ENCODE data around the gene CCDC102B.
"Not testable (repeated sequence)": the region's sequence is repeated elsewhere in the genome, so short reads cannot be mapped to it uniquely, and the experiment has no call there.

Gene CCDC102B

DNA sequence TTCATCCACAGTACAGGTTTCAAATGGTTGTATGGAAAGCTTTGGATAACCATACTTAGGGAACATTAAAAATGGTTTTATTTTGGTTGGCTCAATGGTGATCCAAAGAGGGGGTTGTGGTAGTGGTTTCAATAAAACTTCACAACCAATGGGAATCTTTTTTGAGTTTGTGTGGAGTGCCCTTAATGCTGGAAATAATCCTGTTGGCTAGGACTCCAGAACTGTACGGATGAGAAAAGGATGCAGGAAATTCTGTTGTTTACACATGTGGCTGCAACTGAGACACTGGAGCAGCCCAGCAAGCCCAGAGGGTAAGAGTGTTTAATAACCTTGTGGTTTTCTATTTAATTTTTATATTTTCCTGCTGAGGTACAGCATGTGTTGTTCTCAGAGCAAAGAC, at the start of gene CCDC102B:
Gene CCDC102B (plus strand): TSS at position 210 of the 400 bp plus-strand sequence. CDS start 38,684 bp downstream, outside the sequence.
- no peak for DNase-seq
- in situ Hi-C loops (cut with HindIII; ENCODE audit: low pct_ligation_motif_present, low pct_unique_long_range_greater_than_20kb, low sequenced_read_pairs) = no loop called here

- no peak for DNase-seq
- in situ Hi-C loops (cut with HindIII; ENCODE audit: low pct_ligation_motif_present, low pct_unique_long_range_greater_than_20kb, low sequenced_read_pairs) = no loop called here
These were observed 40.8 kb upstream of the CCDC102B start for GRCh38 chr18:68757126-68757525.

DNA sequence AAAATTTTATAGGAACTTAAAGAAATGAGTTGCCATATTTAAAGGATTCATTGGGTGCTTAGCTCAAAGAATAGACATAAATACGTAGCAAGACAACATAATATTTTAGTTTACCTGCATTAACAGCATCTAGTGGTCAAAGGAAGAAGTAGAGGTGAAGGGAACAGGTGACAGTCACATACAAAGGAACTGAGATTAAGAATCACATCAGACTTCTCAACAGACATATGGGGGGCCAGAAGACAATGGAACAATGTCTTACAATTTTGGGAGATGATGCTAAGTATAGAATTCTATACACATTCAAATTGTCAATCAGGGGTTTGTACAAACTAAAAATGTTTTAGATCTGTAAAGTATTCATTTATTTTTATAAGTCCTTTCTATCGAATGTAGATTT, 38.6 kb upstream of the CCDC102B start:
- no peak for DNase-seq
- in situ Hi-C loops (cut with HindIII; ENCODE audit: low pct_ligation_motif_present, low pct_unique_long_range_greater_than_20kb, low sequenced_read_pairs) = no loop called here

GRCh38 chr18:68763083-68763482, 34.8 kb upstream of the CCDC102B start:
- in situ Hi-C loops (cut with HindIII; ENCODE audit: low pct_ligation_motif_present, low pct_unique_long_range_greater_than_20kb, low sequenced_read_pairs) = no loop called here
- DNase-seq = no peak

DNA sequence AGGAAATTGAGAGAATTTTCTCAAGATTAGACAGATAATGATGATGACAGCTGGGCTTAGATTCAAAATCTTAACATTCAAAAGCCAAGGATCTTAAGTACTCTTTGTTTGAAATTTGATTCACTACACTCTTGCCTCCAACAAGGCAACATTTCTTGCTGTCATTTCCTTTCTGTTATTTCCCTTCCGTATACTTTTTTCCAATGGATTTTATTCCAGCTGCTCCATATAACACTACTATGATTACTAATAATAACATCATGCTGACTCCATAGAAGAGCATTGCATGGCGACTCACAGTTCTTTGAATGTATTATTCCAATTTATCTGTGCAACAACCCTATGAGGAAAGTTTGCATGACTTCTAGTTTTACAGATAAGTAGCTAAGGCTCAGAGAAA, 33.9 kb upstream of the CCDC102B start:
- DNase-seq = no peak
- in situ Hi-C loops (cut with HindIII; ENCODE audit: low pct_ligation_motif_present, low pct_unique_long_range_greater_than_20kb, low sequenced_read_pairs) = no loop called here

DNA sequence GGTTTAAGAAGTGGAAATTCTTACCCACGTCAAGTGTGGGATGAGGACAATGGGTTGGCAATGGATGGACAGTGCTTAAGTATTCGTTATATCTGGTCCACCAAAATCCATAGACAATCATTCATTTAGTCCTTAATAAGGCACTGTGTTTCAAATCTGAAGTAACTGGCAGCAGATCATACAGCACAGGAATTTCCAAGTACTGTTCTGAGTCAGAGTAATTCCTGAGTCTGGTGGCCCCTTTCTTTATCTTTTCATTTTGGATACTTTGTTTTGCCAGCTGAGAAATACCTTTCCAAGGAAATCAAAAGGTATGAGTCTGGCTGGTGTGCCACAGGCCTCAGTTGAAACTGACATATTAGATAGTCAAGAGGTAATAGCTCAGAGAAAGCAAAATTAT, 31.4 kb upstream of the CCDC102B start:
- in situ Hi-C loops (cut with HindIII; ENCODE audit: low pct_ligation_motif_present, low pct_unique_long_range_greater_than_20kb, low sequenced_read_pairs) = no loop called here

DNA sequence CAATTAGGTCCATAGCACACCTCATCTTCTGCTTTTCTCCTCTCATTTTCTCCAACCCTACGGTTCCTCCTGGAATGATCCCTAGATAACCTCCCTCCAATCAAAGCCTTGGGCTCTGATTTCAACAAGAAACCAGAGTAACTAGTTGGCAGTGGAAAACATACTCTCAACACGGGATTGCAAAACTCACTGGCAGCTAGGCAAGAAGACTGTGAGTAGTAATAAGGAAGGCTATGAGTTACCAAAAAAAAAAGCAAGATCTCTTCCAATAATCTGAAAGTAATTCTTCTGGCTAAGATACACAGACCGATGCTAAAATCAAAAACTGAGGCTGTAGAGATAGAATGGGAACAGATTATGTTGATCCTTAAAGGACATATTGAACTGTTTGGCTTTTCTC, 28.4 kb upstream of the CCDC102B start:
- DNase-seq = no peak
- in situ Hi-C loops (cut with HindIII; ENCODE audit: low pct_ligation_motif_present, low pct_unique_long_range_greater_than_20kb, low sequenced_read_pairs) = no loop called here

More for the DNA sequence above, 31.4 kb upstream of the CCDC102B start:
- DNase-seq = no peak

DNA sequence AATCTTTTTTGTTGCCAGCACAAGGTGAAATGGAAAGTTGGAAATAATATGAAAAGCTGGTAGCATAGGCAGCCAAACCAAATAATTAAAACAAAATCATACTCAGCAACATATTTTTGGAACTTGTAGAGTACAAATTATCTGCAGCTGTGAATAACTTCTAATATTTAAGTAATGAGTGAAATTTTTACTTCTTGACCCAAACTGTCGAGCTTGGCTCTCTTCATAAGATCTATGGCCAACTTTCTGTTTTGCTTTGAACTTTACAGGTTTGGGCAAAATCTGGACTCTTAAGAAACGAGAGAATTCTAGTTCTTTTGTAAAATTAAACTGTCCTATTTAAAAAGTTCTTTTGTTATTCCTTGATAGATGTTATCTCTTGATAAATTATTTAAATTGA, 25.6 kb upstream of the CCDC102B start:
- no peak for DNase-seq
- in situ Hi-C loops (cut with HindIII; ENCODE audit: low pct_ligation_motif_present, low pct_unique_long_range_greater_than_20kb, low sequenced_read_pairs) = no loop called here

DNA sequence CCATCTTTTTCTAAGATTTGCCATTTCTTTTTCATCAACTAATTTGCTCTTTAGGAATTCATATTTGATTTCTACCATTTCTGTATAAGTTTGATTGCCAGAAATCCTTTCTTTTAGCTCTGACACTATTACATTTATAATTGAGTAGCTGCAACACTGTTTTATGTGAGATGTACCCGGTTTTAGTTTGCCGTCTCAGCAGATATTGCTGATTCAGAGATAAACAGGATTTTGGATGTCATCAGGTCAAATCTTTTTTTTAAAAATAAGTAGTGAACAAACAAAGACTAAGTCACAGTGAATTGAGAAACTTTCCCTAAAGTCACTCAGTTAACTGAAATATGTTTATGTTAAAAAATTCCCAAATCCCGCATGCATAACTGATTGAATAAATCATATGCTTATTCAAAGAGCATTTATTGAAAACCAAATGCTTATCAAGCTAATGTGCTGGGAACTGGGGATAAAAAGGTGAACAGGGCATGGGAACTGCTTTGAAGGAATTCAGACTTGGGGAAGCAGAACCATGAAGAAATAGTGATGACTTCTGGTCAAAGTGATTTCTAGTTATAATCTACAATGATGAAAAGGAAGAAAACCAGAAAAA, 19.5 kb upstream of the CCDC102B start:
- no peak for DNase-seq
- in situ Hi-C loops (cut with HindIII; ENCODE audit: low pct_ligation_motif_present, low pct_unique_long_range_greater_than_20kb, low sequenced_read_pairs) = no loop called here

DNA sequence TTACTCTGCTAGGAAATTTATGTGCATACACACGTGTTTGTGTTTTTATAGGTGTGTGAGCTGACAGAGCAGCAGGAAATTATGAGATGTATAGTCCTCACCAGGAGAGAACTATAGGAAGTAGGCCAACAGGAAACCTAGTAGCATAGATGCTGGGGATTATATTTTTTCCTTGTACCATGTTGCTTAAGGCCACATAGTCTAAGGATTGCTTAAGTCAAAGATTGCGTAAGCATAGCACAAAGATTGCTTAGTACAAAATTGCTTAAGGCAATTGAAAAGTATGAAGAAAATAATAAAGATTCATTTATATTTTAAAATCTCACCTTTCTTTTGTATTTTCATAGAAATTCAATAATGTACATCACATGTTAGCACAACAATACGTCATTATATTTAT, 18.7 kb upstream of the CCDC102B start:
- DNase-seq = no peak
- in situ Hi-C loops (cut with HindIII; ENCODE audit: low pct_ligation_motif_present, low pct_unique_long_range_greater_than_20kb, low sequenced_read_pairs) = no loop called here

DNA sequence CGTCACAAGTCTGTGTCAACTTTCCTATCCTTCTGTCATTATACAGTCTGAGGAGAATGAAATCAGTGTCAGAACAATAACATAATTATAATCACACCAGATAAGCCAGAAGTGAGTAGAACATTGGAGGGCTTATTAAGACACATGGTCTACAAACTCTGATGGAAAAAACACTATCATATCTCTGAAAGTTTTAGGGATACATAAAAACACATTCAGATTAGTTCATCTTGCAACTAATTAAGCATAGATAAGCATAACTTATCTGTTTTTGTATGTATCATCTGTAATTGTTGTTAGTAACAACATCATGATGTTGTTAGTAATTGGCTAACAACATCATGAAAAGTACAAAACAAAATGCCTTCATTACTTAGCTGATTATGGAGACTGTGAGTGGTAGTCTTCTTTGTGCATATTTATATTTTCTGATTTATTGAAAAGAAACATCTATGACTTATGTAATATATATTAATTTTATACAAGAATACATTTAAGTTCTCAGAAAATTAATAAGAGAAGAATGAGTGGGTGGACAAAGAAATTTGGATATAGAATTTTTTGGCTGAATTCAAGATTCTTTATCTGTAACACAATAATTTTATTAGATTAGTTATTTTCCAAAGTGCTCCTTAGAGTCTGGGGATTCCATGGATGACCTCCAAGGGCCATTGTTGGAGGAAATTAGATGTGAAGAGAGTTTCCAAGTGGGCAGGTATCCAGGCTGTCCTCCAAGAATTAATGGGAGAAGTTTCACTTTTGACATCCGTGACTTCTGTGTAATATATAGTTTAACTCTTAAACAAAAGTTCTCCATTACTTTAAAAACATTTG, 16.9 kb upstream of the CCDC102B start:
- in situ Hi-C loops (cut with HindIII; ENCODE audit: low pct_ligation_motif_present, low pct_unique_long_range_greater_than_20kb, low sequenced_read_pairs) = no loop called here
- DNase-seq = no peak

DNA sequence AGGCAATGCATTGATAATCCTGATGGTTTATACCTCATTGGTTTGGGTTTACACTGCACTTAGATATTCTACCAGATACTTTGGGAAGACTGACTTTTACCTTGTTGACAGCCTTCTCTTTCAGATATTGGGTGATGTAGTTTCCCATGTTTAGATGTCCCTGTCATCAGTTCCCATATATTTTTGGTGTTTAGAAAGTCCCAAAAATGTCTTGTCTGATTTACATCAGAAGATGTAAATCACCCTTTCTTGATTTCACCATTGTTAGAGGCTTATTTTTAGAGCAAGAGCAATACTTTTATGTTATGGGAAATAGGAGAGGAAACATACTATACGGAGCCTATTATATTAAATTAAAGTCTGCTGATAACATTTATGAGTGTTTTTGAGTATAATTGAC, 14.4 kb upstream of the CCDC102B start:
- DNase-seq = no peak
- in situ Hi-C loops (cut with HindIII; ENCODE audit: low pct_ligation_motif_present, low pct_unique_long_range_greater_than_20kb, low sequenced_read_pairs) = no loop called here

- in situ Hi-C loops (cut with HindIII; ENCODE audit: low pct_ligation_motif_present, low pct_unique_long_range_greater_than_20kb, low sequenced_read_pairs) = no loop called here
- DNase-seq = no peak
These were observed 13.8 kb upstream of the CCDC102B start for GRCh38 chr18:68784071-68784470.

- DNase-seq; in situ Hi-C loops (cut with HindIII; ENCODE audit: low pct_ligation_motif_present, low pct_unique_long_range_greater_than_20kb, low sequenced_read_pairs): not testable (repeated sequence)
These were observed 7.6 kb upstream of the CCDC102B start for GRCh38 chr18:68790290-68790689.

DNA sequence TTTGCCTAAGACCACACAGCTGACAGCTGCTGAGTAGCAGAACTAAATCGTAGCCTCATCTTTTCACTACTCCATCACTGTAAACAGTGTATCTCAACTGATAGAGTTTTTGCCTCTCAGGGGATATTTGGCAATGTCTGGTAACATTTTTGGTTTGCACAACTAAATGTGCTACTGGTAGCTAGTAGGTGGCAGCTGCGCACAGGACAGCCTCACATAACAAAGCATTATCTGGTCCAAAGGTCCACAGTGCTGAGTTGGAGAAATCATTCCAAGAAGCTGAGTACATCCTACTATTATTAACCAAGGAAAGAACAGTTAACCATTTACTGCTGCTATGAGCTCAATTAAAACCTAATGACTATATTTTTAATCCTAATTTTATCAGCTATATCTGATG, 6.1 kb upstream of the CCDC102B start:
- DNase-seq = peak; percentile 37
- in situ Hi-C loops (cut with HindIII; ENCODE audit: low pct_ligation_motif_present, low pct_unique_long_range_greater_than_20kb, low sequenced_read_pairs) = no loop called here

DNA sequence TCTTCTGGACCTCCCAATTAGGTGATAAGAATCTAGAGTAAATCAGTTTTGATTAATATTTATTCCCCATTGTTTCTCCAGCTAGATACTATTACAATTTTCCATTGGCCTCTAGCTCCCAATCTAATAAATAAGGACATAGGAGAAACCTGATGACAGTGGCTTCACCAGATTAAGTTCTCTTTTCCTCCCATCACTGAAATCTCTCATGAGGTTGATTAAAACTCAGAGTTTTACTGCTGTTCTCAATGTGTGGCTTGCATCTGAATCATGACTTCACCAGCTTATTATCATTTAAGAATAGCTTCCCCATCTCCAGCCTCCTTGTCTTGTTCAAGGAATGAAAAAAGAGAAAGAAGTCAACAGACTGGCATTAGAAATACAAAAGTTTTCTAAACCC, 3.9 kb upstream of the CCDC102B start:
- in situ Hi-C loops (cut with HindIII; ENCODE audit: low pct_ligation_motif_present, low pct_unique_long_range_greater_than_20kb, low sequenced_read_pairs) = no loop called here
- DNase-seq = no peak

DNA sequence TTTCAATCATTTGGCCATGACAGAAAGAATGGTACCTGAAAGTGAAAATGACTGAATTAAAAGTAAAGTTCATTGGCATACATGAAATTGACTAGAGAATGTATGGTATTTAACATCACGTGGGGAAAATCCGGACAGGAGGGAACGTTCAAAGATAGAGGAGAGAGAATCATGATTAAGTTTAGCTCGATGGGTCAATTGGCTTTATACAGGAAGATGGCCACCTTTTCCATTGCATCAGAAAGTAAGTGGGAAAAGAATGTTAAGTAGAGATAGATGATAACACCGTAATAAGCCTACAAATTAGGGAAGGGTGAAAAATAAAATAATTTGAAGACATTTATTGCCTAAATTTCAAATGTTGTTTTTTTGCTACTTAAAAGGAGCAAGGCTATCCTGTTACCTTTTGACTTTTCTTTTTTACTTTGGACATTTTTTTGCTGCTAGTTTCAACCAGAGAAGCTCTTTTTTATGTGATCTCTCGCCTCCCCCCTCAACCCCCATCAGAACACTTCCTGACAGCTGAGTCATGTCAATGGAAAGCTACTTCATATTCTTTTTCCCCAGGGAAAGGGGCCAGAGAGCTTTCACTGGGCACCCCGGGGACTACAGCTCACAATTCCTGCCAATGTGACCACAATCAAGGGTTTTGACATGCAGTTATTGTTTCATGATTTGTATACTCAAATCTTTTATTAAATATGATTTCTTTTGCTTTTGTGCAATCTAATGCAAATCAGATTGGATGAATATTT, 767 bp upstream of the CCDC102B start:
- in situ Hi-C loops (cut with HindIII; ENCODE audit: low pct_ligation_motif_present, low pct_unique_long_range_greater_than_20kb, low sequenced_read_pairs) = no loop called here
- peak; percentile 7 for DNase-seq

DNA sequence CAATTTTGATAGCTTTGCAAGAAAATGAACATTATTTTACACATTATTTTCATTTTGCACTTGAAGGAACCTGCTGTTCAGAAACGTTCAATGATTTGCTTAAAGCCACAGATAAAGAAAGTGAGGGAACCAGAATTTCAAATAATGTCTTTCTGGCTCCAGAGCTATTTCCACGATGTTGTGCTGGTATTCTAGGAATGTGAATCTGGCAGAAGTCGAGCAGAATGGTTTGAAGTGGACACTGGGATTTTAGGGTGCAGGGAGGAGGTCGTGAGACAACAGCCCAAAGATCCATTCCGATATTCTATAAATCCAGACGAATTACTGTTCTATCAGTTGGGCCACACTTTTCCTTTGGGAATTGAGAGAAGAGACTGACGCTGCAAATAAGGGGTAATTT, 2.2 kb downstream of the CCDC102B start:
- no peak for DNase-seq
- in situ Hi-C loops (cut with HindIII; ENCODE audit: low pct_ligation_motif_present, low pct_unique_long_range_greater_than_20kb, low sequenced_read_pairs) = no loop called here

- in situ Hi-C loops (cut with HindIII; ENCODE audit: low pct_ligation_motif_present, low pct_unique_long_range_greater_than_20kb, low sequenced_read_pairs) = no loop called here
- no peak for DNase-seq
These were observed 5.5 kb downstream of the CCDC102B start for GRCh38 chr18:68803356-68803755.
